Thymus (tissue), 11 donors: Measurements from ENCODE around the gene PAM16. TPM values are rescaled to one million over a fixed set of nuclear protein-coding genes. Genes with fewer than 3 reads are reported as not detected.

Source experiments
- DNase-seq, 9 donors: peaks; one replicate each; pipeline ENCODE4 v3.0.0-alpha.2; 2013; ENCODE audit warnings: low spot score in 9 of 9, low read depth in 6 of 9, missing footprints in 1 of 9
- H3K27ac ChIP-seq, 2 donors: one replicate each; pipeline ENCODE4 v1.5.1; 2013; ENCODE audit warnings: control low read depth in 1 of 2, low read depth in 1 of 2, low read length in 1 of 2, mild to moderate bottlenecking in 1 of 2, moderate library complexity in 1 of 2
- H3K27me3 ChIP-seq, 2 donors: one replicate each; pipeline ENCODE4 v1.5.1; 2013; ENCODE audit warnings: low read length in 1 of 2; ENCODE audit not compliant: control insufficient read depth in 2 of 2, insufficient read depth in 1 of 2
- H3K36me3 ChIP-seq, 2 donors: one replicate each; pipeline ENCODE4 v1.5.1; 2013; ENCODE audit warnings: low read length in 1 of 2, mild to moderate bottlenecking in 1 of 2, moderate library complexity in 1 of 2; ENCODE audit not compliant: control insufficient read depth in 2 of 2, insufficient read depth in 2 of 2
- H3K4me1 ChIP-seq, 2 donors: one replicate each; pipeline ENCODE4 v1.5.1; 2013; ENCODE audit warnings: low read length in 2 of 2; ENCODE audit not compliant: control insufficient read depth in 2 of 2, insufficient read depth in 2 of 2
- H3K4me3 ChIP-seq, 2 donors: one replicate each; pipeline ENCODE4 v1.5.1; 2013; ENCODE audit warnings: low read length in 2 of 2, control low read depth in 1 of 2, mild to moderate bottlenecking in 1 of 2
- H3K9me3 ChIP-seq, 2 donors: one replicate each; pipeline ENCODE4 v1.5.1; 2013; ENCODE audit warnings: low read length in 1 of 2, mild to moderate bottlenecking in 1 of 2; ENCODE audit not compliant: control insufficient read depth in 2 of 2, insufficient read depth in 1 of 2
- WGBS: extraction: QIAGEN DNeasy Blood & Tissue Kit; methylation state at CpG from one replicate; pipeline ENCODE4 v1.1.7; 2013; 5-methylcytosine and 5-hydroxymethylcytosine counted together
- polyA plus RNA-seq: library from polyadenylated mRNA; stranded (reverse); fragments of 200-250 nt; gene quantifications from one replicate; pipeline ENCODE4 v1.2.3, GENCODE V29; 2013
- total RNA-seq: library from RNA; stranded (reverse); fragments of 120-200 nt; gene quantifications from one replicate; pipeline ENCODE4 v1.2.4, GENCODE V29; 2013
- donor health status: healthy.

Gene PAM16
- total and polyA plus RNA-seq, 2 donors = 33.2 to 86.9 TPM

- Histone ChIP-seq H3K27me3 (no peaks in the 10 kb centered on the region), H3K4me3 (no peak overlapping the region), H3K36me3 (peaks cover 13 to 22% of the 10 kb centered on the region in 2 donors), H3K9me3 (no peaks in the 10 kb centered on the region), H3K4me1 (peaks cover 3 to 16% of the 10 kb centered on the region in 2 donors), H3K27ac (no peak overlapping the region)
- no peak for DNase-seq
- over 99% methylated on average over 5 of the region's 5 CpGs for WGBS
Measured at GRCh38 chr16:4352843-4353242, 1.7 kb upstream of the PAM16 start.

- DNase-seq = no peak
- Histone ChIP-seq H3K4me1 (peaks cover 3 to 16% of the 10 kb centered on the region in 2 donors), H3K9me3 (no peaks in the 10 kb centered on the region), H3K36me3 (peaks cover 11 to 22% of the 10 kb centered on the region in 2 donors), H3K27me3 (no peaks in the 10 kb centered on the region), H3K27ac (no peak overlapping the region), H3K4me3 (peak overlapping the region in 1 of 2 donors; percentile 98)
- whole genome bisulfite sequencing = 88% methylated on average over 7 of the region's 7 CpGs
Measured at GRCh38 chr16:4351880-4352279, 759 bp upstream of the PAM16 start.

- peaks cover 3 to 16% of the 10 kb centered on the region in 2 donors for H3K4me1 ChIP-seq
- H3K9me3 ChIP-seq = no peaks in the 10 kb centered on the region
- H3K36me3 ChIP-seq = peaks cover 10 to 23% of the 10 kb centered on the region in 2 donors
- no peak for DNase-seq
- WGBS = 39% methylated on average over 24 of the region's 24 CpGs
- H3K27ac ChIP-seq = peak overlapping the region; percentile 24 to 78
- peak overlapping the region; percentile 82 to 98 for H3K4me3 ChIP-seq
- no peaks in the 10 kb centered on the region for H3K27me3 ChIP-seq
Measured at GRCh38 chr16:4350365-4350786, 745 bp downstream of the PAM16 start.

- no peak overlapping the region for H3K27ac ChIP-seq
- peaks cover 0 to 2% of the 10 kb centered on the region in 2 donors for H3K9me3 ChIP-seq
- WGBS = 99% methylated on average over 5 of the region's 5 CpGs
- H3K36me3 ChIP-seq = peaks cover 4 to 14% of the 10 kb centered on the region in 2 donors
- no peak for DNase-seq
- peaks cover 3 to 16% of the 10 kb centered on the region in 2 donors for H3K4me1 ChIP-seq
- no peaks in the 10 kb centered on the region for H3K27me3 ChIP-seq
- no peak overlapping the region for H3K4me3 ChIP-seq
Measured at GRCh38 chr16:4349332-4349731, 1.8 kb downstream of the PAM16 start.

- no peaks in the 10 kb centered on the region for H3K27me3 ChIP-seq
- WGBS = 96% methylated on average over 17 of the region's 17 CpGs
- H3K27ac ChIP-seq = no peak overlapping the region
- peaks cover 3 to 16% of the 10 kb centered on the region in 2 donors for H3K4me1 ChIP-seq
- DNase-seq = no peak
- peaks cover 0 to 4% of the 10 kb centered on the region in 2 donors for H3K9me3 ChIP-seq
- H3K36me3 ChIP-seq = peaks cover 2 to 17% of the 10 kb centered on the region in 2 donors
- H3K4me3 ChIP-seq = no peak overlapping the region
Measured at GRCh38 chr16:4347765-4348509, 3.2 kb downstream of the PAM16 start.

GRCh38 chr16:4347010-4347409, 4.1 kb downstream of the PAM16 start:
- 94% methylated on average over 8 of the region's 8 CpGs for WGBS
- Histone ChIP-seq H3K4me1 (peaks cover 3 to 16% of the 10 kb centered on the region in 2 donors), H3K9me3 (peaks cover 0 to 4% of the 10 kb centered on the region in 2 donors), H3K36me3 (peaks cover 2 to 18% of the 10 kb centered on the region in 2 donors), H3K27me3 (no peaks in the 10 kb centered on the region), H3K4me3 (no peak overlapping the region), H3K27ac (no peak overlapping the region)
- DNase-seq = no peak

- no peak for DNase-seq
Measured at GRCh38 chr16:4345836-4346781, 5.0 kb downstream of the PAM16 start.

GRCh38 chr16:4344983-4345835, 5.9 kb downstream of the PAM16 start:
- Histone ChIP-seq H3K4me1 (peaks cover 0 to 6% of the 10 kb centered on the region in 2 donors), H3K27ac (no peak overlapping the region), H3K36me3 (peaks cover 17 to 32% of the 10 kb centered on the region in 2 donors), H3K9me3 (peaks cover 0 to 4% of the 10 kb centered on the region in 2 donors), H3K27me3 (no peaks in the 10 kb centered on the region), H3K4me3 (no peak overlapping the region)
- 97% methylated on average over 26 of the region's 26 CpGs for WGBS
- DNase-seq = no peak

More at GRCh38 chr16:4345836-4346781, 5.0 kb downstream of the PAM16 start:
- 96% methylated on average over 14 of the region's 14 CpGs for WGBS
- Histone ChIP-seq H3K9me3 (peaks cover 0 to 4% of the 10 kb centered on the region in 2 donors), H3K4me3 (no peak overlapping the region), H3K4me1 (peaks cover 0 to 11% of the 10 kb centered on the region in 2 donors), H3K36me3 (peaks cover 8 to 23% of the 10 kb centered on the region in 2 donors), H3K27ac (no peak overlapping the region), H3K27me3 (no peaks in the 10 kb centered on the region)
